GM19324 (cell line): Measurements from ENCODE around the gene PEX1.
"Not testable (repeated sequence)": the region's sequence is repeated elsewhere in the genome, so short reads cannot be mapped to it uniquely, and the experiment has no call there.

Experiments used
- ATAC-seq: cut with Tn5 transposase; IDR thresholded peaks from one replicate; pipeline ENCODE4 v1.9.1; 2021; ENCODE audit warnings: mild to moderate bottlenecking, moderate library complexity; ENCODE audit not compliant: unreplicated experiment, low FRiP score

The PEX1 gene

DNA sequence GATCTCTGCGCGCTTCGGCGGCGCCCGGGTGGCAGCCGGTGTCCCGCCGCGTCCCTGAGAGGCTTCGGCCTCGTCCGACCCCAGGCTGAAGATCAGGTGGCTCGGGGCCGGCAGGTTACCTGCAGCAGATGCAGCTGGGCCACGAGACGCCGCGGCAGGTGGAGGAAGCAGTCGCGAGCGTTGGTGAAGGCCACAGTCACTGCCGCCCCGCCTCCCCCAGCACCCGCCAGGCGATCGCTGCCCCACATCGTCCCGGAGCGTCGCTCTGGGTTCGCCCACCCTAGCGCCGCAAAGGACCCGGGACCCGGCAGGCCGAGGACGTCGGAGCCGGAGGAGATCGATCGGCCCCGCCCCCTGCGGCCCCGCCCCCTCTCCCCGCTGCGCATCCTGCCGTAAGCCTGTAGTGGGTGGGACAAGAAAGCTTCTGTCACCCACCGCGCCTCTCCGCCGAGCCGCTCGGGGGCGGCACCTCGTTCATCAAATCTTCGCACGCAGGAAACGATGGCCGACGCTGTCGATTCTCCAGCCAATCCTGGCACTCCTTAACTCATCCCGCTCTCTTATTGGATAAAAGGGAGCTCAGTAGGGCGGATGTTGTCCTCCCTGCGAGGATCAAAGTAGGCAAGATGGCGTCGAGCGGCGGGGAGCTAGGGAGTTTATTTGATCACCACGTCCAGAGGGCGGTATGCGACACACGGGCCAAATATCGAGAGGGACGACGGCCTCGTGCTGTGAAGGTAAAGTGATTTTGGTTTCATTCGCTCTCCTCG is at the start of gene PEX1, which contains the start of gene RBM48:
Gene PEX1 (minus strand): TSS at position 333 of the 770 bp plus-strand sequence. CDS start 85 bp downstream, at position 248.
Gene RBM48 (plus strand): TSS at position 608 of the 770 bp plus-strand sequence. CDS start 19 bp downstream, at position 627.
- ATAC-seq, result peak; percentile 98

DNA sequence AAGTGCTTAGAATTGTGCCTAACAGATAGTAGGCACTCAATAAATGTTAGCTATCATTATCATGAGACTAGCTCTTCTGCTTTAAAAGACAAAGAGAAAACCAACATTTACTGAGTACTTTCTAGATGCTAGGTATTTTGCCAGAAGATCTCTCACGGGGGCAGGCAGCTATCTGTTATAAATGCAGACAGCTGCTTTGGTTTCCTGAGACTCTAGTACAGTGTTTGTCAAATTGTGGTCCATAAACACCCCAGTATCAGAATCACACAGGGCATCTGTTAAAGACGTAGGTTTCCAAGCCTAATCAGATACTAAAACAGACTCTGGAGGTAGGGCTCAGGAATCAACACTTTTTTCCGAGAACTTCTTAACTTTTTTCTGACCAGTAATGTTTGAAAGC is 48.0 kb upstream of the PEX1 start:
- ATAC-seq, result no peak

DNA sequence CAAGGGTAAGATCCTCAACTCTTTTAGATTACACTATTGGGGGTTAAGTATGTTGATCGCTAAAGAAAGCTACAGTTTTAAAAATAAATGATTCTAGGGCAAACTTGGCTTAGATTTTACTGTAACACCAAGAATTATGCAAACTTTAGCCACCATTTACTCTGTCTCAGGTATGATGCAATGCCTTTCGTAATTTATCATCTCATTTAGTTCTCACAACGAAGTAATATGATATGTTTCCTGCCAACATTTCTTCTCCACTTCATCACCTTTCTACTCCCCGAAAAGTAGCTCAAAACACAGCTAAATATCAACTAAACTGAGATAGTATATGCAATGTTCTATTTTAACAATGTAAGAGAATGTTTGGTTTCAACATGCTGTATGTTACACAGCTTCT is 40.8 kb upstream of the PEX1 start:
- ATAC-seq, result no peak

DNA sequence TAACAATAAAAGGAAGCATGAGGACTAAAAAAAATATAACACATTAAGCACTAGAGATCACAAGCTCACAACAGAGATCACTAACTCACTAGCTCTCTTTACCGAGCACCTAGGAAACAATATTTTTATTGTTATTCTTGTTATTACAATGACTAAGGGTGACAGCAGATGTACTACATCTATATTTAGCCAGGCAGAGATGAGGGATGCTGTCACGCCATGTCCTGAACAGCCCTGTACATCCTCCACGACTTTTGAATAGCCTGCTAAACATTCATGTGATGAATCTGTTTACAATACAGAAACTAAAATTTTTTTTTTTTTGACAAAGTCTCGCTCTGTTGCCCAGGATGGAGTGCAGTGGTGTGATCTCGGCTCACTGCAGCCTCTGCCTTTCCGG is 39.1 kb upstream of the PEX1 start:
- no peak for ATAC-seq

- no peak for ATAC-seq
Measured at GRCh38 chr7:92563345-92563744, 35.0 kb upstream of the PEX1 start.

GRCh38 chr7:92560602-92561001 is 32.3 kb upstream of the PEX1 start:
- ATAC-seq, result no peak

- no peak for ATAC-seq
Measured at GRCh38 chr7:92557808-92558362, 29.6 kb upstream of the PEX1 start.

GRCh38 chr7:92557249-92557648 is 28.9 kb upstream of the PEX1 start:
- ATAC-seq, result no peak

- no peak for ATAC-seq
Measured at GRCh38 chr7:92550194-92550593, 21.9 kb upstream of the PEX1 start.

DNA sequence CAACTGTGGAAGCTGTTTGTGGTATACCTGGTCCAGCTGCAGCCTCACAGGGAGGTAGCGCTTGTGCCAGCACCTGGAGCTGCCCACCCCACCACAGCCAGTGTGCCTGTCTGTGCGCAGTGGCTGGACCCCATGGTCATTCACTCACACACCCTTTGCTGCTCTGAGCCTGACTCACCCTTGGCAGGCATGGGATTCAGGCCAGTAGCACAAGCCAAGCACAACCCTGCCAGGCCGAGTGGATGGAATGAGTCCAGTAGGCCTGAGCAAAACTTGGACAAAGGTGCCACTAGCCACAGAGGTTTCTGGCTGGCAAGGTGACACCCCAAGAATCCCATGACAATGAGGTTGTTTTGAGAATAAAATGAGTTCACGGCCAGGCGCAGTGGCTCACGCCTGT is 19.3 kb upstream of the PEX1 start:
- ATAC-seq, result no peak

DNA sequence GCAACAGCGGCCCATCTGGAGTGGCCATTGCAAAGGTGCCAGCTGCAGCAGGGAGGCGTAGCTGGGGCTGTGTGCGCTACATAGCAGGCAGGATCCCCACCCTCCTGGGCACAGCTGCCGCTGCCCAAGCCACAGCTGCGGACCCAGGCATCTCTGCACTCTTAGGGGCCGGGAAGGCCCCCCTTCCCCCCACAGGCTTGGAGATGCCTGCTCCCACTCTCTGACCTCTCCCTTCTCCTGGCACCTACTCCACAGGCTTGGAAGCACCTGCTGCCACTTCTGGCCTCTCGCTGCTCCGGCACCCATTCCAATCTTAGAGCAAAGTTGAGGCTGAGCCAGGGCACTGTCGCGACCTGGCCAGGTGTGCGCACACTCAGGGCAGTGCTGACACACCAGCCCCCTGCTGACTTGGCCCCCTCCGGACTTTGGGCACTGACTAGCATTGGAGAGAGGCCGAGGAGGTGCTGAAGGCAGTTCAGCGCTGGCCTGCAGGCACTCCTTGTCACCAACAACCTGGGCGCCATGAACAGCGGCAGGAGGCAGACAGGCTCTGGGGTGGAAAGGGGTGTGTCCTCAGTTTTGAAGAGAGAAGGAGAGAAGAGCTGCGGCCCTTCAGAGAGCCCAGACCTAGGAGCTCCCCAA is 18.7 kb upstream of the PEX1 start:
- ATAC-seq, result no peak

DNA sequence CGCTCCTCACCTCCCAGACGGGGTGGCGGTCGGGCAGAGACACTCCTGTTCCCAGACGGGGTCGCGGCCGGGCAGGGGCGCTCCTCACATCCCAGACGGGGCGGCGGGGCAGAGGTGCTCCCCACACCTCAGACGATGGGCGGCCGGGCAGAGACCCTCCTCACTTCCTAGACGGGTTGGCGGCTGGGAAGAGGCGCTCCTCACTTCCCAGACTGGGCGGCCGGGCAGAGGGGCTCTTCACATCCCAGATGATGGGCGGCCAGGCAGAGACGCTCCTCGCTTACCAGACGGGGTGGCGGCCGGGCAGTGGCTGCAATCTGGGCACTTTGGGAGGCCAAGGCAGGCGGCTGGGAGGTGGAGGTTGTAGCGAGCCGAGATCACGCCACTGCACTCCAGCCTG is 16.8 kb upstream of the PEX1 start:
- ATAC-seq, result not testable (repeated sequence)

DNA sequence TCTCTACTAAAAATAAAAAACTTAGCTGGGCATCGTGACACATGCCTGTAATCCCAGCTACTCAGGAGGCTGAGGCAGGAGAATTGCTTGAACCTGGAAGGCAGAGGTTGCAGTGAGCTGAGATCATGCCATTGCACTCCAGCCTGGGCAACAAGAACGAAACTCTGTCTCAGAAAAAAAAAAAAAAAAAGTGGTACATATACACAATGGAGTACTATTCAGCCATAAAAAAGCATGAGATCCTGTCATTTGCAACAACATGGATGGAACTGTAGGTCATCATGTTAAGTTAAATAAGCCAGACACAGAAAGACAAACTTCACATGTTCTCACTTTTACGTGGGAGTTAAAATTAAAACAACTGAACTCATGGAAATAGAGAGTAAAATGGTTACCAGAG is 15.2 kb upstream of the PEX1 start:
- ATAC-seq, result not testable (repeated sequence)

GRCh38 chr7:92534572-92534971 is 6.3 kb upstream of the PEX1 start:
- no peak for ATAC-seq

DNA sequence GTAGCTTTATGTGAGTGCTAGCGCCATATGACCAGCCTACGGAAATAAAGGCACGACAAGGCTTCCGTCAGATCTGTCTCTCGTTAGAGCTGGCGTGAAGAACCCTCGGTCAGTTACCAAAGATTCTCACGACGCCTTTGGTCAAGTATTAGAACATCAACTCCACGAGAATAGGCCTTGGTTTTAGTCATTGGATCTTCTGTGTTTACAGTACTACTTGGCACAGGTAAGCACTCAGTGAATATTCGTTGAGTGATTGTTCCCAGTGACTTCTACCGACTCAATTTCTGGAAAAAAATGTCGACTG is 591 bp upstream of the PEX1 start:
- ATAC-seq, result no peak

- peak; percentile 26 for ATAC-seq
Measured at GRCh38 chr7:92527300-92528187, 776 bp downstream of the PEX1 start.

DNA sequence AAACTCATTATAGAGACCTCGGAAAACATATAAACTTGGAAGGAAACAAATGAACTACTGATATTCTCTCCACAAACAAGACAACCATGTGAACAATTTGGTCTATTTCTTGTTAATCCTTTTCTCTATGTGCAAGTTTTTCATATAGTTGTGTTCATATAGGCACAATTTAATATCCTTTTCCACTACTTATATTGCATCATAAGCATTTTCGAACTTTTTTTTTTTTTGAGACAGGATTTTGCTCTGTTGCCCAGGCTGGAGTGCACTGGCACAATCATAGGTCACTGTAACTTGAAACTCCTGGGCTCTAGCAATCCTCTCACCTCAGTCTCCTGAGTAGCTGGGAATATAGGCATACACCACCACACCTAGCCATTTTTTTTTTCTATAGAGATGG is 5.2 kb downstream of the PEX1 start:
- no peak for ATAC-seq

- ATAC-seq, result no peak
Measured at GRCh38 chr7:92520024-92520423, 8.3 kb downstream of the PEX1 start.

DNA sequence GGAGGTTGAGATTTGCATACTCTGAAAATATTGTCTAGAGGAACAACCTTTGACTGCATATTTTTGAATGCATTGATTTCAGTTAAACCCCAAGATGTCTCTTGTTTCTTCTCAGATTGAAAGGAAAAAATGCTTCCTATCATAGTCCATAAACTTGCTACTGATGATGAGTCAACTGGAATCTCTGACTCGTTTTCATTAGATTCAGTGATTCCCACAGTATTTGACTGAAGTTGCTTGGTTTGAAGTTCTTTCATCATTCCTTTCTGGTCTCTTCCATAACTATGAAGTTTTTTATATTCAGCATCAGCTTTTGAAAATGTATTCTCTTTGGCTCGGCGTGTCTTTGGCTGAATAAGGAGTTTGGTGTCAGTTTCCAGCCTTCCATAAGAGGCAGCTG is 10.7 kb downstream of the PEX1 start:
- no peak for ATAC-seq

GRCh38 chr7:92513167-92513902 is 15.0 kb downstream of the PEX1 start:
- no peak for ATAC-seq
